ENCODE data around the gene TEX35.

DNA sequence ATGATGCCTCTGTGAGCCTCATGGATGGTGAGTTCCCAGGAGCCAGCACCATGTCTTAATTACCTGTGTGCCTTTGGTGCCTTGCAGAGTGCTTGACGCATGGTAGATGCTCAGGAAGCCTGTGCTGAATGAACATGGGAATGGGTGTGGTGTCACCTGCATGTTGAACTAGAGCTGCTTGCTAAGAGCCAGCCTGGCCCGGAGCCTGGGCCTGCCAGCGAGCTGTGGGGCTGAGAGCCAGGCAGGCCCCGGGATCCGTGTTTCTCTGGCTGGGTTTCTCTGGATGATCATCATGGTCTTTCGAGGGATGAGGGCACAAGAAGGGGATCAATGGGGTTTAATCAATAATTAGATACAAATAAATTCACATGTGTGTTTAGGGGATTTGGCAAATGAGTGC, 6.7 kb upstream of the TEX35 start:
- TF ChIP-seq FOXK2 (IDR thresholded peaks at IDR 0.05) (no peak), ARNT (IDR thresholded peaks at IDR 0.05) (no peak), SP1 (IDR thresholded peaks at IDR 0.05) (no peak)
